ENCODE data around the gene NINJ2. TPM values are rescaled to one million over a fixed set of nuclear protein-coding genes. Genes with fewer than 3 reads are reported as not detected.
"Not testable (repeated sequence)": the region's sequence is repeated elsewhere in the genome, so short reads cannot be mapped to it uniquely, and the experiment has no call there.

NINJ2 gene
- total RNA-seq, 1 experiment from 2014 or later: 0.24 TPM

DNA sequence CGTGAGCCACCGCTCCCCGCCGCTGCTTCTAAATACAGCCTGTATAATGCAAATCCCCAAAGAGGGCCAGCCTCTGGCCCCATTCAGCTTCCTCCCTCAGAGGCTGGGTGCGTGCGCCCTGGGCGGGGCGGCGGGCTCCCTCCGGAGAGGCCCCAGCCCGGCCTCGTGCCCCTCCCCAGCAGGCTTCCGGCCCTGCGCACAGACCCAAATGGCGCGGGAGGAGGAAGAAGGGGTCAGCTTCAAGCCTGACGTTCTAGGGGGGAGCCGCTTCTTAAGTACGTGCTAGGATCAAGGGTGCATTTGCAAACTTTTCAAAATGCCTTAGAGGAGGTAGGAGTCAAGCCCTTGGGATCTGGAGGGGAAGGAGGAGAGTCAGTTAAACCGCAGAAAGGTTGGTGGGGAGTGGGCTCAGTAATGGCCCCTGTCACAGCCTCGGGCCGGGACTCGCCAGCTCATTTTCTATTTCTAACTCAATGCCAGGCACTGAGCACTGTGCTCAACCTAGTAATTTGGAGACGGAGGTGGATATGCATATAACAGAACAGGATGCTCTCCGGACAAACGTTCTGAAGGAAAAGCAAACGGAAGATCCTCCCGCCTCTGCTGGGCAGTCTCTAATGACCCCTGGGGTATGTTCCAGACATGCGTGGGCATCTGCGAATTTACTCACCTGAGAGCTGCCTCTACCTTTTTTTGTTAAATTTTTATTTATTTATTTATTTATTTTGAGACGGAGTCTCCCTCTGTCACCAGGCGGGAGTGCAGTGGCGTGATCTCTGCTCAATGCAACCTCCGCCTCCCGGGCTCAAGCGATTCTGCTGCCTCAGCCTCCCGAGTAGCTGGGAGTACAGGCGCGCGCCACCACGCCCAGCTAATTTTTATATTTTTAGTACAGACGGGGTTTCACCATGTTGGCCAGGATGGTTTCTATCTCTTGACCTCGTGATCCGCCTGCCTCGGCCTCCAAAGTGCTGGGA, 32.3 kb downstream of the NINJ2 start:
- no peak overlapping the region for H2BK12ac ChIP-seq (ENCODE audit: insufficient read length, low read depth, low read length)
- H2BK120ac ChIP-seq (ENCODE audit: low read depth, low read length, poor library complexity, severe bottlenecking): no peak overlapping the region
- H3K27me3 ChIP-seq (ENCODE audit: insufficient read depth, low read length): no peaks in the 10 kb centered on the region; the same call in 1 of the 2 replicates
- no peaks in the 10 kb centered on the region for H3K79me1 ChIP-seq (ENCODE audit: insufficient read depth, low read depth, low read length, poor library complexity, severe bottlenecking)
- H2BK20ac ChIP-seq (ENCODE audit: low read depth, low read length, poor library complexity, severe bottlenecking): no peak overlapping the region
- no peak overlapping the region for H3T11ph ChIP-seq (ENCODE audit: low read length)
- no peaks in the 10 kb centered on the region for H3K9me3 ChIP-seq (ENCODE audit: control insufficient read depth, low read depth, low read length)
- TF ChIP-seq CTCF (conservative IDR thresholded peaks at IDR 0.05): no peak
- H4K8ac ChIP-seq (replicated peaks; ENCODE audit: insufficient read length, low read depth, low read length): no peak overlapping the region
- H3K4me1 ChIP-seq (ENCODE audit: insufficient read depth, low read length): peaks cover 11% of the 10 kb centered on the region; the same call in 1 of the 2 replicates
- H4K5ac ChIP-seq (ENCODE audit: insufficient read length, low read depth, low read length): no peak overlapping the region
- DNase-seq: peak; percentile 78
- no peaks in the 10 kb centered on the region for H4K20me1 ChIP-seq (ENCODE audit: control insufficient read depth, insufficient read depth, insufficient read length)
- H3K23ac ChIP-seq (ENCODE audit: insufficient read length, low read depth, low read length): no peak overlapping the region
- peak overlapping the region; percentile 1 for H3K4me2 ChIP-seq (ENCODE audit: insufficient read depth, insufficient read length, low read length)
- no peaks in the 10 kb centered on the region for H3K23me2 ChIP-seq (ENCODE audit: insufficient read length, low read depth, low read length, poor library complexity, severe bottlenecking)
- Mint-ChIP-seq H3K27ac (peak overlapping the region in 2 of 3 experiments; percentile 50 to 88; a peak in 2 of 7 replicates), H3K27me3 (ENCODE audit: low read depth) (peaks cover 3% of the 10 kb centered on the region), H3K36me3 (ENCODE audit: insufficient read depth in 1 of 3, low read depth in 3 of 3) (no peaks in the 10 kb centered on the region), H3K4me3 (peak overlapping the region; percentile 21 to 60; a peak in 3 of 5 replicates), H3K9me3 (no peaks in the 10 kb centered on the region; a peak in 1 of 5 replicates), H3K4me1 (peaks cover 36 to 44% of the 10 kb centered on the region in 2 experiments)
- H3K9ac ChIP-seq (ENCODE audit: extremely low read depth, insufficient read length, low read length): no peak overlapping the region
- no peak overlapping the region for H2BK15ac ChIP-seq (ENCODE audit: low read depth, low read length)
- H3K56ac ChIP-seq (ENCODE audit: insufficient read length, low read depth, low read length): no peak overlapping the region
- no peak overlapping the region for H2AFZ ChIP-seq (ENCODE audit: low read length)
- H4K91ac ChIP-seq (ENCODE audit: insufficient read length, low read depth, low read length): no peak overlapping the region
- no peak overlapping the region for H3K4ac ChIP-seq (ENCODE audit: low read depth, low read length)
- no CpG with 5 or more reads among the region's 45 CpGs for WGBS (ENCODE audit: extremely low coverage, insufficient read length, low lambda C conversion rate)
- no peak overlapping the region for H2AK5ac ChIP-seq (ENCODE audit: insufficient read length, low read length)
- no peak overlapping the region for H2BK5ac ChIP-seq (ENCODE audit: insufficient read length, low read length)
- H3K27ac ChIP-seq (ENCODE audit: insufficient read length, low read depth, low read length): no peak overlapping the region
- no peak overlapping the region for H3K18ac ChIP-seq (ENCODE audit: insufficient read length, low read depth, low read length)
- no peak overlapping the region; the same call in 1 of the 2 replicates for H3K14ac ChIP-seq (ENCODE audit: insufficient read depth, low read length)
- no peaks in the 10 kb centered on the region for H3K79me2 ChIP-seq (ENCODE audit: insufficient read depth, low read length)

- H2AK5ac ChIP-seq (ENCODE audit: insufficient read length, low read length); H3K36me3 Mint-ChIP-seq (ENCODE audit: insufficient read depth in 1 of 3, low read depth in 3 of 3); H2BK5ac ChIP-seq (ENCODE audit: insufficient read length, low read length); H3K4me3 Mint-ChIP-seq; H3K18ac ChIP-seq (ENCODE audit: insufficient read length, low read depth, low read length); H4K5ac ChIP-seq (ENCODE audit: insufficient read length, low read depth, low read length); H3K79me1 ChIP-seq (ENCODE audit: insufficient read depth, low read depth, low read length, poor library complexity, severe bottlenecking); H3K9me3 Mint-ChIP-seq; H3K9me3 ChIP-seq (ENCODE audit: control insufficient read depth, low read depth, low read length); H3K9ac ChIP-seq (ENCODE audit: extremely low read depth, insufficient read length, low read length); H2BK15ac ChIP-seq (ENCODE audit: low read depth, low read length); H3K4ac ChIP-seq (ENCODE audit: low read depth, low read length); H2AFZ ChIP-seq (ENCODE audit: low read length); H3K56ac ChIP-seq (ENCODE audit: insufficient read length, low read depth, low read length); H2BK120ac ChIP-seq (ENCODE audit: low read depth, low read length, poor library complexity, severe bottlenecking); H2BK12ac ChIP-seq (ENCODE audit: insufficient read length, low read depth, low read length); DNase-seq; H3K27ac ChIP-seq (ENCODE audit: insufficient read length, low read depth, low read length); H3K27ac Mint-ChIP-seq; H4K91ac ChIP-seq (ENCODE audit: insufficient read length, low read depth, low read length); H3K79me2 ChIP-seq (ENCODE audit: insufficient read depth, low read length); H3K4me2 ChIP-seq (ENCODE audit: insufficient read depth, insufficient read length, low read length); H2BK20ac ChIP-seq (ENCODE audit: low read depth, low read length, poor library complexity, severe bottlenecking); H3T11ph ChIP-seq (ENCODE audit: low read length); H4K8ac ChIP-seq (replicated peaks; ENCODE audit: insufficient read length, low read depth, low read length); H3K27me3 ChIP-seq (ENCODE audit: insufficient read depth, low read length); H4K20me1 ChIP-seq (ENCODE audit: control insufficient read depth, insufficient read depth, insufficient read length); H3K23me2 ChIP-seq (ENCODE audit: insufficient read length, low read depth, low read length, poor library complexity, severe bottlenecking); H3K23ac ChIP-seq (ENCODE audit: insufficient read length, low read depth, low read length); H3K14ac ChIP-seq (ENCODE audit: insufficient read depth, low read length): not testable (repeated sequence)
- H3K4me1 Mint-ChIP-seq: peaks cover 43 to 48% of the 10 kb centered on the region in 2 experiments
- no CpG with 5 or more reads among the region's 1 CpG for WGBS (ENCODE audit: extremely low coverage, insufficient read length, low lambda C conversion rate)
- peaks cover 11% of the 10 kb centered on the region; the same call in 1 of the 2 replicates for H3K4me1 ChIP-seq (ENCODE audit: insufficient read depth, low read length)
- peaks cover 16% of the 10 kb centered on the region for H3K27me3 Mint-ChIP-seq (ENCODE audit: low read depth)
Observed at GRCh38 chr12:628742-629078, 34.5 kb downstream of the NINJ2 start.

Data from H9 (cell line).